Measurements from ENCODE around the gene MAP7D3.

Gene MAP7D3

DNA sequence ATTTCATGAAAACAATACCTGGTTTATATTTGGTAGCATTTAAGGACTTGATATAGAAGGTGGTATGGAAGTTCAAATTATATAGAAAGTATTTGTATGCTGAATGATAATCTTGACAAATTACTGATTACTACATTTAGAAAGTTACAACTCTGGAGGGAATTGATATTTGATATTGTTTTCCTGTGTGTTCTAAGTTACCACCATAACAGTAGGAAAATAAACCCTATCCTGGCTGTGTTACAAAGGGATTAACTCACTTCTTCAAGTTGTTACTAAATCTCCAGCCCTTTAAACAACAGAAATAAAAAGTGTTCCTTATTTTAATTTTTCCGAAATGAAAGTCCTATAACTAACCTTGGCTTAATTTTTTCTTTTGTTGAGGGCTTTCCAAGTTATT is 67.3 kb downstream of the MAP7D3 start:
- H3K27me3 ChIP-seq (replicated peaks; ENCODE audit: insufficient read depth, low read length): no peaks in the 10 kb centered on the region
- H3K27ac ChIP-seq (ENCODE audit: low read length): no peak overlapping the region
- H3K4me3 ChIP-seq (ENCODE audit: low read length): no peak overlapping the region
- no peak overlapping the region for H3K4me2 ChIP-seq (ENCODE audit: low read depth, low read length)
- H3K4me1 ChIP-seq (ENCODE audit: low read length): no peaks in the 10 kb centered on the region
- no peaks in the 10 kb centered on the region for H4K20me1 ChIP-seq (ENCODE audit: insufficient read depth, low read length)
- H3K36me3 ChIP-seq (replicated peaks; ENCODE audit: insufficient read depth, low read length): no peaks in the 10 kb centered on the region
- no peak for DNase-seq
- no peak overlapping the region for H3K9ac ChIP-seq (ENCODE audit: low read length)
- H3K79me2 ChIP-seq (ENCODE audit: low read length): peaks cover 4% of the 10 kb centered on the region; the same call in 1 of the 2 replicates
- no peak overlapping the region for H2AFZ ChIP-seq (ENCODE audit: low read length)
- TF ChIP-seq EZH2 (optimal IDR thresholded peaks at IDR 0.05; ENCODE audit: low read depth, low read length): no peak
- TF ChIP-seq CTCF (IDR thresholded peaks at IDR 0.05; ENCODE audit: low read length): no peak
- TF ChIP-seq EZH2phosphoT487 (IDR thresholded peaks at IDR 0.05; ENCODE audit: low read length): no peak
- H3K9me3 ChIP-seq (replicated peaks; ENCODE audit: insufficient read depth, low read length): no peaks in the 10 kb centered on the region
- H3K9me2 ChIP-seq (replicated peaks; ENCODE audit: insufficient read depth, low read length): no peaks in the 10 kb centered on the region
- H3F3A ChIP-seq (ENCODE audit: insufficient read depth, low read length): no peaks in the 10 kb centered on the region

DNA sequence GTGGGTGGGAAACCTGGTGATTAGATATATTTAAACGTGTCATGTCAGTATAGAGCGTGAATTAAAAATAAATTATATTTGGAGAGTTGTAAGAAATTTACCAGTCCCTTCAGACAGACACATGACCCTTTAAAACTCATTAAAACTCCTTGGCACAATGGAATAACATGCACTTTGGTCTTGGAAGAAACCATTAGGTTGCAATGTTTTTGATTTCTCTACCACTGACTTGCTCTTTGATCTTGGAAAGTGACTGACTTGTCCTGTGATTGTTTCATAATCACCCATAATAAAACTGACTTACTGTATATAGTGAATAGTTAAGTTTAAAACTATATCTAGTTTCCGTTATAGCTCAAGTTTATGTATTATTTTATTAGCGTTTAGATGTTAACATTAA is 68.0 kb downstream of the MAP7D3 start:
- TF ChIP-seq EZH2 (optimal IDR thresholded peaks at IDR 0.05; ENCODE audit: low read depth, low read length) (no peak), EZH2phosphoT487 (IDR thresholded peaks at IDR 0.05; ENCODE audit: low read length) (no peak), CTCF (IDR thresholded peaks at IDR 0.05; ENCODE audit: low read length) (no peak)
- no peaks in the 10 kb centered on the region for H3K4me1 ChIP-seq (ENCODE audit: low read length)
- H3K9ac ChIP-seq (ENCODE audit: low read length): no peak overlapping the region
- no peaks in the 10 kb centered on the region for H3K27me3 ChIP-seq (replicated peaks; ENCODE audit: insufficient read depth, low read length)
- no peak overlapping the region for H2AFZ ChIP-seq (ENCODE audit: low read length)
- H3F3A ChIP-seq (ENCODE audit: insufficient read depth, low read length): no peaks in the 10 kb centered on the region
- H3K9me3 ChIP-seq (replicated peaks; ENCODE audit: insufficient read depth, low read length): no peaks in the 10 kb centered on the region
- H3K4me3 ChIP-seq (ENCODE audit: low read length): no peak overlapping the region
- H3K27ac ChIP-seq (ENCODE audit: low read length): no peak overlapping the region
- no peaks in the 10 kb centered on the region; the same call in 1 of the 2 replicates for H3K79me2 ChIP-seq (ENCODE audit: low read length)
- no peaks in the 10 kb centered on the region for H3K9me2 ChIP-seq (replicated peaks; ENCODE audit: insufficient read depth, low read length)
- DNase-seq: no peak
- H4K20me1 ChIP-seq (ENCODE audit: insufficient read depth, low read length): no peaks in the 10 kb centered on the region
- H3K36me3 ChIP-seq (replicated peaks; ENCODE audit: insufficient read depth, low read length): no peaks in the 10 kb centered on the region
- H3K4me2 ChIP-seq (ENCODE audit: low read depth, low read length): no peak overlapping the region

- Histone ChIP-seq H4K20me1 (ENCODE audit: insufficient read depth, low read length) (no peaks in the 10 kb centered on the region), H3K9me2 (replicated peaks; ENCODE audit: insufficient read depth, low read length) (no peaks in the 10 kb centered on the region), H3K79me2 (ENCODE audit: low read length) (no peaks in the 10 kb centered on the region; the same call in 1 of the 2 replicates), H3K27ac (ENCODE audit: low read length) (no peak overlapping the region), H3K9ac (ENCODE audit: low read length) (no peak overlapping the region), H3K9me3 (replicated peaks; ENCODE audit: insufficient read depth, low read length) (no peaks in the 10 kb centered on the region), H3K36me3 (replicated peaks; ENCODE audit: insufficient read depth, low read length) (no peaks in the 10 kb centered on the region), H3K4me2 (ENCODE audit: low read depth, low read length) (no peak overlapping the region), H3F3A (ENCODE audit: insufficient read depth, low read length) (no peaks in the 10 kb centered on the region), H3K4me3 (ENCODE audit: low read length) (no peak overlapping the region), H3K4me1 (ENCODE audit: low read length) (no peaks in the 10 kb centered on the region), H3K27me3 (replicated peaks; ENCODE audit: insufficient read depth, low read length) (no peaks in the 10 kb centered on the region), H2AFZ (ENCODE audit: low read length) (no peak overlapping the region)
- no peak for DNase-seq
- TF ChIP-seq EZH2 (optimal IDR thresholded peaks at IDR 0.05; ENCODE audit: low read depth, low read length) (no peak), EZH2phosphoT487 (IDR thresholded peaks at IDR 0.05; ENCODE audit: low read length) (no peak), CTCF (IDR thresholded peaks at IDR 0.05; ENCODE audit: low read length) (no peak)
Observed at GRCh38 chrX:136182414-136182813, 68.8 kb downstream of the MAP7D3 start.
